Upper lobe of left lung (tissue), 4 donors: ENCODE data around the gene SUCLG1.

Source experiments
- POLR2A ChIP-seq, 4 donors: fragments of 450-650 bp; IDR thresholded peaks; one replicate each; pipeline ENCODE4 v1.5.1; 2016 to 2017; ENCODE audit warnings: antibody characterized with exemption in 4 of 4, mild to moderate bottlenecking in 2 of 4
- TF ChIP-seq, protein P1 (sequence below), 6 experiments: fragments of 450-650 bp in 4 of 6; fragments of 200-600 bp in 2 of 6; sonication (generic) in 2 of 6; IDR thresholded peaks; one replicate each; pipeline ENCODE4 v1.5.1; 2016 to 2019; ENCODE audit warnings: antibody characterized with exemption in 6 of 6

DNA sequence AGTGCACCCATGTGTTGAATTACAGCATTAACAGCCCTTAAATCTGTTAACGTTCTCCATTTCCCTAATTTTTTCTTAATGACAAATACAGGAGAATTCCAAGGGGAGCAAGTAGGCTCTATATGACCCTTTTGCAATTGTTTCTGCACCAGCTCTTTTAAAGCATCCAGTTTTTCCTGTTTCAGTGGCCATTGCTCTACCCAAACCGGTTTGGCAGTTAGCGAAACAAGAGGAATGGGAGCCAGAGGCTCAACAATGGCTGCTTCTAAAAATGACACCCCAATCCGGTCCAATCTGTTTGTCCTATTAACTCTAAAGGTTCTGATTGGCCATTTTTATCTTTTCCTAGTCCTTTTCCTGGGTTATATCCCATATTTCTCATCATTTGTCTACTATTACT is 15.1 kb upstream of the SUCLG1 start:
- no peak for TF ChIP-seq POLR2A (IDR thresholded peaks at IDR 0.05)
- TF ChIP-seq, protein P1, sequence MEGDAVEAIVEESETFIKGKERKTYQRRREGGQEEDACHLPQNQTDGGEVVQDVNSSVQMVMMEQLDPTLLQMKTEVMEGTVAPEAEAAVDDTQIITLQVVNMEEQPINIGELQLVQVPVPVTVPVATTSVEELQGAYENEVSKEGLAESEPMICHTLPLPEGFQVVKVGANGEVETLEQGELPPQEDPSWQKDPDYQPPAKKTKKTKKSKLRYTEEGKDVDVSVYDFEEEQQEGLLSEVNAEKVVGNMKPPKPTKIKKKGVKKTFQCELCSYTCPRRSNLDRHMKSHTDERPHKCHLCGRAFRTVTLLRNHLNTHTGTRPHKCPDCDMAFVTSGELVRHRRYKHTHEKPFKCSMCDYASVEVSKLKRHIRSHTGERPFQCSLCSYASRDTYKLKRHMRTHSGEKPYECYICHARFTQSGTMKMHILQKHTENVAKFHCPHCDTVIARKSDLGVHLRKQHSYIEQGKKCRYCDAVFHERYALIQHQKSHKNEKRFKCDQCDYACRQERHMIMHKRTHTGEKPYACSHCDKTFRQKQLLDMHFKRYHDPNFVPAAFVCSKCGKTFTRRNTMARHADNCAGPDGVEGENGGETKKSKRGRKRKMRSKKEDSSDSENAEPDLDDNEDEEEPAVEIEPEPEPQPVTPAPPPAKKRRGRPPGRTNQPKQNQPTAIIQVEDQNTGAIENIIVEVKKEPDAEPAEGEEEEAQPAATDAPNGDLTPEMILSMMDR (IDR thresholded peaks at IDR 0.05): no peak
